Body of pancreas (tissue), 4 donors: Measurements from ENCODE around the gene CACNA1C. TPM values are rescaled to one million over a fixed set of nuclear protein-coding genes. Genes with fewer than 3 reads are reported as not detected.

Experiments
- ATAC-seq: fragments of 150-250 bp; one replicate; pipeline ENCODE4 v1.9.1; 2016
- DNase-seq, 4 donors: peaks; one replicate each; pipeline ENCODE4 v3.0.0-alpha.2; 2019
- H3K27ac ChIP-seq, 4 donors: fragments of 200-600 bp; sonication (generic); 1 replicate in 3 of 4; 2 replicates in 1 of 4; pipeline versions ENCODE4 v1.5.1 to v1.6.1; 2016 to 2019; ENCODE audit warnings: mild to moderate bottlenecking in 1 of 4, mixed read lengths in 1 of 4, moderate library complexity in 1 of 4
- H3K27me3 ChIP-seq, 2 donors: fragments of 200-600 bp; sonication (generic); one replicate each; pipeline ENCODE4 v1.6.0; 2016; ENCODE audit warnings: mild to moderate bottlenecking in 1 of 2
- H3K36me3 ChIP-seq, 2 donors: fragments of 200-600 bp; sonication (generic); replicated peaks in 1 of 2; 2 replicates each; pipeline ENCODE4 v1.5.1; 2016; ENCODE audit warnings: low read depth in 2 of 2; ENCODE audit not compliant: insufficient read depth in 1 of 2
- H3K4me1 ChIP-seq: fragments of 200-600 bp; sonication (generic); one replicate; pipeline ENCODE4 v1.6.0; 2016
- H3K4me3 ChIP-seq, 2 donors: fragments of 200-600 bp; sonication (generic); 1 replicate in 1 of 2; 2 replicates in 1 of 2; pipeline ENCODE4 v1.5.1; 2016 to 2019
- H3K9me3 ChIP-seq, 3 donors: fragments of 200-600 bp; sonication (generic); 1 replicate in 2 of 3; 2 replicates in 1 of 3; pipeline ENCODE4 v1.5.1; 2016
- CTCF ChIP-seq, 7 experiments: fragments of 450-650 bp in 4 of 7; fragments of 200-600 bp in 3 of 7; sonication (generic) in 3 of 7; IDR thresholded peaks; one replicate each; pipeline ENCODE4 v1.5.1; 2016 to 2019; ENCODE audit warnings: antibody characterized with exemption in 7 of 7
- POLR2A ChIP-seq, 3 donors: fragments of 450-650 bp; IDR thresholded peaks; one replicate each; pipeline ENCODE4 v1.6.1; 2016; ENCODE audit warnings: antibody characterized with exemption in 3 of 3, mild to moderate bottlenecking in 2 of 3
- WGBS, 2 donors: methylation state at CpG; one replicate each; pipeline ENCODE4 v1.1.5; 2017; 5-methylcytosine and 5-hydroxymethylcytosine counted together
- intact Hi-C: fragments of 100-400 bp; cut with DNase I; formaldehyde crosslinking; loops from one replicate; pipeline ENCODE4 v1.15.1; 2023
- total RNA-seq, 2 donors: library from RNA; depleted of rRNA; stranded (reverse); fragments of >200 nt; gene quantifications; one replicate each; pipeline ENCODE4 v1.1.0, GENCODE V29; 2016

Gene CACNA1C
- total RNA-seq, 2 donors from 2014 or later, result 2.3 to 4.4 TPM

DNA sequence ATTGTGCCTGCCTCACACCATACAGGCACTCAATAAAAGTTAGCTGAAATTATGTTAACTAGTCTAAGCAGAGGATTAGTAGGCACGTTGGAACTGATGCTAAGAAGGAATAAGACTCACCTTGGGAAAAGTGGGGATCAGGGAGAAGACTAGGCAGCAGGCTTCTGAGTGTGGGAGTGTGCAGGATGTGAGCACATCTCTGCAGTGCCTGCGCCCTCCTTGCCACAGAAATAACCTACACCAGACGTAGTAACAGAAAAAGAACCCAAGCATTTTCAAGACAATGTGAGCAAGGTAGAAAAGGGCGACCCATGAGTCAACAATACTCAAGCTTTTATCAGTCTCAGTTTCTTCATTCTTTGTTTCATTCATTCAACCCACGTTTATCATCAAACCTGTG, 113.9 kb downstream of the CACNA1C start:
- DNase-seq, result no peak
- 57 to 61% methylated on average over 5 of the region's 5 CpGs for WGBS, 2 donors
- Histone ChIP-seq H3K27me3 (no peaks in the 10 kb centered on the region), H3K36me3 (no peaks in the 10 kb centered on the region), H3K27ac (no peak overlapping the region), H3K4me1 (no peaks in the 10 kb centered on the region), H3K9me3 (peaks cover 0 to 16% (median 0%) of the 10 kb centered on the region in 3 donors), H3K4me3 (no peak overlapping the region)
- intact Hi-C loops, result no loop called here
- TF ChIP-seq POLR2A (IDR thresholded peaks at IDR 0.05) (no peak), CTCF (IDR thresholded peaks at IDR 0.05) (no peak)
- no peak for ATAC-seq

- DNase-seq (no peak), ATAC-seq (no peak)
- H3K4me1 ChIP-seq, result no peaks in the 10 kb centered on the region
- no peaks in the 10 kb centered on the region for H3K36me3 ChIP-seq
- no peak overlapping the region for H3K27ac ChIP-seq
- H3K4me3 ChIP-seq, result no peak overlapping the region
- TF ChIP-seq CTCF (IDR thresholded peaks at IDR 0.05), result no peak
- no peak for TF ChIP-seq POLR2A (IDR thresholded peaks at IDR 0.05)
- H3K9me3 ChIP-seq, result peaks cover 0 to 16% (median 0%) of the 10 kb centered on the region in 3 donors
- intact Hi-C loops, result no loop called here
- no peaks in the 10 kb centered on the region for H3K27me3 ChIP-seq
These were observed 114.4 kb downstream of the CACNA1C start for GRCh38 chr12:2167231-2167630.

DNA sequence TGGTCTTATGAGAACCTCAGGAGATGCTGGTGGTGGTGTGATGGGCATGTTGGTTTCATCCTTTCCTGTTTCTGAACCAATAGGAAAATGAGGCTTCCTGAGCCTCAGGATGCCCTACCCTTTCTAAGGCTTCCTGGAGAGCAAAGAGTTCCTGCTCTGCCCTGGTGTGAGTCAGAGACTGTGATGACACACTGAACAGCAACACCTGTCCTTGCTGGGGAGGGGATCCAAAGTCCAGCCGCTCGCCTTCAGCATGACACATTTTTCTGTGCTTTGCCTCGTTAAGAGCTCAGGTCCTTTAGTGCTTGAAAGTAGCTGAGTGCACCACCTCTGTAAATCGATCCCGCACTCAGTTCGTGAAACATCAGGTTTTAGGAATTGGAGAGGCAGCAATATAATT, 116.0 kb downstream of the CACNA1C start:
- no peak for ATAC-seq
- no peaks in the 10 kb centered on the region for H3K36me3 ChIP-seq
- H3K27ac ChIP-seq, result no peak overlapping the region
- no peaks in the 10 kb centered on the region for H3K27me3 ChIP-seq
- no peak overlapping the region for H3K4me3 ChIP-seq
- WGBS, 2 donors, result 78 to 85% methylated on average over 6 of the region's 6 CpGs
- no peaks in the 10 kb centered on the region for H3K4me1 ChIP-seq
- peak in 3 of 4 donors; percentile 26 to 44 (median 31) for DNase-seq
- peaks cover 0 to 16% (median 0%) of the 10 kb centered on the region in 3 donors for H3K9me3 ChIP-seq
- TF ChIP-seq CTCF (IDR thresholded peaks at IDR 0.05), result no peak
- TF ChIP-seq POLR2A (IDR thresholded peaks at IDR 0.05), result no peak
- intact Hi-C loops, result no loop called here

GRCh38 chr12:2169489-2169888, 116.7 kb downstream of the CACNA1C start:
- no peak for ATAC-seq
- TF ChIP-seq POLR2A (IDR thresholded peaks at IDR 0.05), result no peak
- 45 to 76% methylated on average over 4 of the region's 4 CpGs for WGBS, 2 donors
- Histone ChIP-seq H3K27ac (no peak overlapping the region), H3K4me1 (no peaks in the 10 kb centered on the region), H3K36me3 (no peaks in the 10 kb centered on the region), H3K4me3 (no peak overlapping the region), H3K9me3 (peaks cover 0 to 16% (median 0%) of the 10 kb centered on the region in 3 donors), H3K27me3 (no peaks in the 10 kb centered on the region)
- DNase-seq, result no peak
- intact Hi-C loops, result no loop called here

DNA sequence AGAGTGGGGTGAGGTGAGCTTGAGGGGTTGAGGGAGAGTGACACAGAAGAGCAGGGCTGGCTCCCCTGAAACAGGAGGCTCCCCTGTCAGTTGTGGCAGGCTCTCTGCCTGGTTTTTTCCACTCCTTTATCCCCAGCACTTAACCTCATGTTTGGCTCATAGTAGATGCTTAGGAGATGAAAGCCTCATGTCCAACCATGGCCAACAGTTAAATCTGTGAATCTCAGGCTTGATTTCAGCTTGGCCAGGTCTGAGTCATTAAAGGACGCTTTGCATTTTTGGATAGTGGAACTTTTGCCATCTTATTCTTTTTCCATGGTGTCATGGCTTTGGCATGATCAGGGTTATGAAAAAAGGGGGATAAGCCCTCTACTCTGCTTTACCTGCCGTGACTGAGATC, 117.2 kb downstream of the CACNA1C start:
- Histone ChIP-seq H3K9me3 (peaks cover 0 to 16% (median 0%) of the 10 kb centered on the region in 3 donors), H3K4me1 (no peaks in the 10 kb centered on the region), H3K36me3 (no peaks in the 10 kb centered on the region), H3K27ac (no peak overlapping the region), H3K4me3 (no peak overlapping the region), H3K27me3 (no peaks in the 10 kb centered on the region)
- TF ChIP-seq POLR2A (IDR thresholded peaks at IDR 0.05) (no peak), CTCF (IDR thresholded peaks at IDR 0.05) (no peak)
- intact Hi-C loops, result no loop called here
- DNase-seq (no peak), ATAC-seq (no peak)
- WGBS, 2 donors, result 91 to 92% methylated on average over 2 of the region's 2 CpGs
